ENCODE results near the gene ERP44.

ERP44 gene

DNA sequence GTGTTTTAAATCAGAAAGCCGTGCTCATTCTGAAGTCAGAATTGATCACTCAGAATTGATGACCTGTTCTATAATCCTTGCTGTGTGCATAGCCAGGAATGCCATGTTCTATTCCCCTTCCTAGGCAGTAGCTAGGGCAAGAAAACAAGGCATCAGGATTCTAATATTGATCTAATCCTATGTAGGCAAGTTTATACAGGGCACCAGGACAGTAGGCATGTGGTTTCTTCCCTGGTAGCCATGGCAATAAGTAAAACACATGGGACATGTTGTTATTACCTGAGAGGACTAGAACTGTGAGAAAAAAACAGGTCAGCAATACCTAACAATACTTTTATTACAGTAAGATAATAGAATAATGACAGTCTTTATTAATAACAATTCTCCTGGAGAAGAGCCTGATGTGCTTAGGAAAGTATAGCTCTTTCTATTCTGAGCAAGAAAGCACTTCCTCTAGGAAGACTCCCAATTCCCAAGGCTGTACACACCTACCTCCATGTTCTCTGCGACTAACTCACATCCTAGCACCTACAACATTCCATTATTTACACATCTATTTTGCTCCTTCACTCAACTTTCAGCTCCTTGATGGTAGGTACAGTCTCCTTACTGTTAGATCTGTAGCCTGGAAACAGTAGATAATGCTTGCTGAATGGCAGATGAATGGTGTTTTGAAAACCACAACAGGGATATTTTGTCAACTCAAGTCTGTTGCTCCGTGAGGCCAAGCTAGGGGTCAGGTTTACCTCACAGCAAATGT is 121.6 kb downstream of the ERP44 start:
- H3K9me3 ChIP-seq = no peaks in the 10 kb centered on the region
- peaks cover 0 to 11% (median 10%) of the 10 kb centered on the region in 3 donors for H3K36me3 ChIP-seq
- no peaks in the 10 kb centered on the region for H3K27me3 ChIP-seq
- H3K4me3 ChIP-seq = no peak overlapping the region
- intact Hi-C loops (cut with DNase I; ENCODE audit: low total_unique reads) = no loop called here
- TF ChIP-seq, protein P1, sequence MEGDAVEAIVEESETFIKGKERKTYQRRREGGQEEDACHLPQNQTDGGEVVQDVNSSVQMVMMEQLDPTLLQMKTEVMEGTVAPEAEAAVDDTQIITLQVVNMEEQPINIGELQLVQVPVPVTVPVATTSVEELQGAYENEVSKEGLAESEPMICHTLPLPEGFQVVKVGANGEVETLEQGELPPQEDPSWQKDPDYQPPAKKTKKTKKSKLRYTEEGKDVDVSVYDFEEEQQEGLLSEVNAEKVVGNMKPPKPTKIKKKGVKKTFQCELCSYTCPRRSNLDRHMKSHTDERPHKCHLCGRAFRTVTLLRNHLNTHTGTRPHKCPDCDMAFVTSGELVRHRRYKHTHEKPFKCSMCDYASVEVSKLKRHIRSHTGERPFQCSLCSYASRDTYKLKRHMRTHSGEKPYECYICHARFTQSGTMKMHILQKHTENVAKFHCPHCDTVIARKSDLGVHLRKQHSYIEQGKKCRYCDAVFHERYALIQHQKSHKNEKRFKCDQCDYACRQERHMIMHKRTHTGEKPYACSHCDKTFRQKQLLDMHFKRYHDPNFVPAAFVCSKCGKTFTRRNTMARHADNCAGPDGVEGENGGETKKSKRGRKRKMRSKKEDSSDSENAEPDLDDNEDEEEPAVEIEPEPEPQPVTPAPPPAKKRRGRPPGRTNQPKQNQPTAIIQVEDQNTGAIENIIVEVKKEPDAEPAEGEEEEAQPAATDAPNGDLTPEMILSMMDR (IDR thresholded peaks at IDR 0.05) = no peak
- H3K27ac ChIP-seq = no peak overlapping the region
- no peaks in the 10 kb centered on the region for H3K4me1 ChIP-seq
- no peak for DNase-seq

DNA sequence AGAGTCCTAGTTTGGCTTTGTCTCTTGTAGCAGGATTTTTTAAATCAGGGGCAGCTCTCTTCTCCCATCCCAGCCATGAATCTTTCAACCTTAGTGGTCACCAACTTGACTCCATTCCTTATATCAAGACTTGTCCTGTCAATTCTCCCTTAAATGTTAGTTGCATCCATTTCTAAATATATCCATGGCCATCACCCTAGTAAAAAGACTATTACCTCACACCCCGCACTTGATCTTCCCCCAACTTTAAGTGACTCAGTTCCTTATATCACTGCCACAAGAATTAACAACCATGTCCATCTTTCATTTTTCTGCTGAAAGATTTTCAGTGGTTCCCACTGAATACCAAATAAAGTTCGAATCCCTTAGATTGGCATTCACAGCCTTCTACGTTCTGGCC is 125.3 kb downstream of the ERP44 start:
- Histone ChIP-seq H3K27me3 (no peaks in the 10 kb centered on the region), H3K4me1 (no peaks in the 10 kb centered on the region), H3K4me3 (no peak overlapping the region), H3K27ac (no peak overlapping the region), H3K36me3 (peaks cover 6 to 35% (median 11%) of the 10 kb centered on the region in 3 donors), H3K9me3 (no peaks in the 10 kb centered on the region)
- DNase-seq = no peak
- intact Hi-C loops (cut with DNase I; ENCODE audit: low total_unique reads) = no loop called here
- TF ChIP-seq, protein P1 (IDR thresholded peaks at IDR 0.05) = no peak

DNA sequence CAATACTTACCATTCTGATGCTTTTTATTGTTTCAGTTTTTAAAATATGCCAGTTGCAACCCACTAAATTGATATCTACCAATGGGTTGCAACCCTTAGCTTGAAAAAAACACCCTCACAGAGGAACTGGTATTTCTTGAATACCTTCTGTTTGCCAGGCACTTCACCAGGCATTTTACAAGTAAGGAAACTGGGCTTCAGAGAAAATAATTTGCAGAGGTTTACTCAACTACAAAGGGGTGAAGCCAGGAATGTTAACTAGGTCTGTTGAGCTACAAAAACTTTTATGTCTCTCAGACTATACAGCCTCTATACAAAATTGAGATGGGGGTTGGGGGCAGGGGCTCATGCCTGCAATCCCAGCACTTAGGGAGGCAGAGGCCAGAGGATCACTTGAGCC is 127.4 kb downstream of the ERP44 start:
- H3K27ac ChIP-seq = no peak overlapping the region
- DNase-seq = no peak
- no peak overlapping the region for H3K4me3 ChIP-seq
- no peaks in the 10 kb centered on the region for H3K4me1 ChIP-seq
- H3K36me3 ChIP-seq = peaks cover 8 to 45% (median 16%) of the 10 kb centered on the region in 3 donors
- intact Hi-C loops (cut with DNase I; ENCODE audit: low total_unique reads) = no loop called here
- H3K9me3 ChIP-seq = no peaks in the 10 kb centered on the region
- TF ChIP-seq, protein P1 (IDR thresholded peaks at IDR 0.05) = no peak
- no peaks in the 10 kb centered on the region for H3K27me3 ChIP-seq

GRCh38 chr9:99970481-99970880 is 128.3 kb downstream of the ERP44 start:
- Histone ChIP-seq H3K4me3 (no peak overlapping the region), H3K4me1 (no peaks in the 10 kb centered on the region), H3K27me3 (no peaks in the 10 kb centered on the region), H3K36me3 (peaks cover 8 to 50% (median 16%) of the 10 kb centered on the region in 3 donors), H3K27ac (no peak overlapping the region), H3K9me3 (no peaks in the 10 kb centered on the region)
- DNase-seq = no peak
- intact Hi-C loops (cut with DNase I; ENCODE audit: low total_unique reads) = no loop called here
- TF ChIP-seq, protein P1 (IDR thresholded peaks at IDR 0.05) = no peak

- no peaks in the 10 kb centered on the region for H3K9me3 ChIP-seq
- peaks cover 3 to 50% (median 16%) of the 10 kb centered on the region in 3 donors for H3K36me3 ChIP-seq
- TF ChIP-seq, protein P1 (IDR thresholded peaks at IDR 0.05) = no peak
- intact Hi-C loops (cut with DNase I; ENCODE audit: low total_unique reads) = no loop called here
- no peak overlapping the region for H3K4me3 ChIP-seq
- no peak overlapping the region for H3K27ac ChIP-seq
- no peak for DNase-seq
- no peaks in the 10 kb centered on the region for H3K27me3 ChIP-seq
- no peaks in the 10 kb centered on the region for H3K4me1 ChIP-seq
Measured at GRCh38 chr9:99967457-99967856, 131.3 kb downstream of the ERP44 start.

All from tibial artery (tissue), 4 donors.